GM10266 (cell line): ENCODE data around the gene AKAP13.

Experiments
- DNase-seq: peaks from one replicate; pipeline ENCODE4 v3.0.0; 2012; ENCODE audit errors: extremely low spot score
- TF ChIP-seq, protein P1 (sequence below): IDR thresholded peaks from 2 replicates; pipeline ENCODE4 v1.5.1; 2012; ENCODE audit warnings: mild to moderate bottlenecking, low read depth; ENCODE audit not compliant: control insufficient read depth, insufficient read depth; ENCODE audit errors: missing control alignments

Gene AKAP13

DNA sequence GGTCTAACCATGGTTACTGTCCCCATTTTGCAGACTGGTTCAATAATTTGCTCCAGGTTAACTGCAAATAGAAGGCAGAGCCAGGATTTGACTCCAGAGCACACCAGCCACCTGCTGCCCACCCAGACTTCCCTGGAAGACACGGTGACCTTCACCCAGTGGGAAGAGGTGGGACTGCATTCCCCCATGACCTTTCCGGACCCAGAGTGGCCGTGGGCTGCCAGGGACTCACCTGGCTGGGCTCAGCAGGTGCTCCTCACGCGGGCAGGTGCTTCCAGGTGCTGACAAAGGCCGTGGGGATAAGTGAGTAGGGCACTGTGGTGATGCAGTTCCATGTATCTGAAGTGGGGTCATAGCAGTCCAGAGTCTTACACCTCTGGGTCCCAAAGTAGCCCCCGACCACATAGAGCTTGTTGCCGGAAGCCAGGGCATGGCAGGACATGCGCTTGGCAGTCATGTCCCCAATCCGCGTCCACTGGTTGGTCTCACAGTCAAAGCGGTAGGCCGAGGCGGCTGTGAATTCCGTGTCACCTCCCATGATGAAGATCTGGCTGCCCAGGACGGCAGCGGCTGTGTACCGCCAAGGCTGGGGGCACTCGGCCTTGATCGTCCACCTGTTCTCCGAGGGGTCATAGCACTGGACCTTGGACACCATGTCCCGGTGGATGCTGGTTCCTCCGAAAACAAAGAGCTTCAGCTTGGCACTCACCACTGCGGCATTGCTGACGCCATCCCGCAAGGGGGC lies 387.6 kb downstream of the AKAP13 start:
- no peak for DNase-seq
- TF ChIP-seq, protein P1, sequence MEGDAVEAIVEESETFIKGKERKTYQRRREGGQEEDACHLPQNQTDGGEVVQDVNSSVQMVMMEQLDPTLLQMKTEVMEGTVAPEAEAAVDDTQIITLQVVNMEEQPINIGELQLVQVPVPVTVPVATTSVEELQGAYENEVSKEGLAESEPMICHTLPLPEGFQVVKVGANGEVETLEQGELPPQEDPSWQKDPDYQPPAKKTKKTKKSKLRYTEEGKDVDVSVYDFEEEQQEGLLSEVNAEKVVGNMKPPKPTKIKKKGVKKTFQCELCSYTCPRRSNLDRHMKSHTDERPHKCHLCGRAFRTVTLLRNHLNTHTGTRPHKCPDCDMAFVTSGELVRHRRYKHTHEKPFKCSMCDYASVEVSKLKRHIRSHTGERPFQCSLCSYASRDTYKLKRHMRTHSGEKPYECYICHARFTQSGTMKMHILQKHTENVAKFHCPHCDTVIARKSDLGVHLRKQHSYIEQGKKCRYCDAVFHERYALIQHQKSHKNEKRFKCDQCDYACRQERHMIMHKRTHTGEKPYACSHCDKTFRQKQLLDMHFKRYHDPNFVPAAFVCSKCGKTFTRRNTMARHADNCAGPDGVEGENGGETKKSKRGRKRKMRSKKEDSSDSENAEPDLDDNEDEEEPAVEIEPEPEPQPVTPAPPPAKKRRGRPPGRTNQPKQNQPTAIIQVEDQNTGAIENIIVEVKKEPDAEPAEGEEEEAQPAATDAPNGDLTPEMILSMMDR = no peak

DNA sequence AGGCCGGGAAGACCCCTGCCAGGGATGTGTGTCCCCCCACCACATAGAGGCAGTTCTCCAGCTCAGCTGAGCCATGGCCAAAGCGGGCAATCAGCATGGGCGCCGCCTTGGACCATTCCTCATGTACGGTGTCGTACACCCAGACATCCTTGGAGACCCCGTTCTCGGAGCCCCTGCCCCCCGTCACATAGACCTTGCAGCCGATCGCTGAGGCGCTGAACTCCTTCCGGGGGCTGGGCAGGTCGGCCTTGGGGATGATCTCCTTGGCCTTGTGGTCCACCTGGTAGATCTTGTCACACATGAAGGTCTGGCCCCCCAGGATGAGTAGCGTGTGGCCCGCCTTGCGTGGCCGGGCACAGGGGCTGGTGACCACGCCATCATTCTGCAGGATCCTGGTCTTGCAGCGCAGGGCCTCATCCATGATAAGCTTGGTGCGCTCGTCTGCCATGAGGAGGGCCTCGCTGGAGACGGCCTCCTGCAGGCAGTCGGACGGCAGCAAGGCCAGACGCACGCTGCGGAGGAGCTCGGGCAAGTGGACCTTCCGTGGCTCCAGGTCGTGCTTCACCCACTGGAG lies 388.3 kb downstream of the AKAP13 start:
- DNase-seq = no peak
- TF ChIP-seq, protein P1 = no peak

DNA sequence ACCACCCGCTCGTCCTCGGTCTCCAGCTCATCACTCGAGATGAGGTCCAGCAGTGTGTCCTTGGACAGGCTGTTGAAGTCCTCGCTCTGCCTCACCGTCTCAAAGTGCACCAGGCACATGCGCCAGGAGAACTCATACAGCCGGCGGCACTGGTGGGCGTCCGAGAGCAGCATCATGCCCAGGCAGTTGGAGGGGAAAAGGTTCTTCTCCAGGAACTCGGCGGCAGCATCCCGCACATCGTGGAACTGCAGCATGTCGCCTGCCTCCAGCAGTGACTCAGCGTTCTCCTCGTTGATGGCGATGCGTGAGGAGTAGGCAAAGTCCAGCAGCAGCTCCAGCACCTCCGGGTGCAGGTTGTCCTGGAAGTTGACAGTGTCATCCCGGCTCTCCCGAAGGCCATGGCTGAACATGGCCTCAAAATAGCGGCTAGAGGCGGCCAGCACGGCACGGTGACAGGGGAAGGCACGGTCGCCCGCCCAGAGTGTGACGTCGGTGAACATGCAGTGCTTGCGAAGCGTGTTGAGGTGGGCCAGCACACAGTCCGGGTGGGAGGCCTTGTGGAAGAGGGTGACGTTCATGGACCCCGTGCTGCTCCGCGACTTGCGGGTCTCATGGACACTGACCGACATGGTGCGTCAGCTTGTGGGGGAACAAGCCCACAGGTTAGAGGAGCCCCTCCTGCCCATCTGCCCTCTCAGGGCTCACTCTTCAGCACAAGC lies 388.9 kb downstream of the AKAP13 start:
- TF ChIP-seq, protein P1 = no peak

DNA sequence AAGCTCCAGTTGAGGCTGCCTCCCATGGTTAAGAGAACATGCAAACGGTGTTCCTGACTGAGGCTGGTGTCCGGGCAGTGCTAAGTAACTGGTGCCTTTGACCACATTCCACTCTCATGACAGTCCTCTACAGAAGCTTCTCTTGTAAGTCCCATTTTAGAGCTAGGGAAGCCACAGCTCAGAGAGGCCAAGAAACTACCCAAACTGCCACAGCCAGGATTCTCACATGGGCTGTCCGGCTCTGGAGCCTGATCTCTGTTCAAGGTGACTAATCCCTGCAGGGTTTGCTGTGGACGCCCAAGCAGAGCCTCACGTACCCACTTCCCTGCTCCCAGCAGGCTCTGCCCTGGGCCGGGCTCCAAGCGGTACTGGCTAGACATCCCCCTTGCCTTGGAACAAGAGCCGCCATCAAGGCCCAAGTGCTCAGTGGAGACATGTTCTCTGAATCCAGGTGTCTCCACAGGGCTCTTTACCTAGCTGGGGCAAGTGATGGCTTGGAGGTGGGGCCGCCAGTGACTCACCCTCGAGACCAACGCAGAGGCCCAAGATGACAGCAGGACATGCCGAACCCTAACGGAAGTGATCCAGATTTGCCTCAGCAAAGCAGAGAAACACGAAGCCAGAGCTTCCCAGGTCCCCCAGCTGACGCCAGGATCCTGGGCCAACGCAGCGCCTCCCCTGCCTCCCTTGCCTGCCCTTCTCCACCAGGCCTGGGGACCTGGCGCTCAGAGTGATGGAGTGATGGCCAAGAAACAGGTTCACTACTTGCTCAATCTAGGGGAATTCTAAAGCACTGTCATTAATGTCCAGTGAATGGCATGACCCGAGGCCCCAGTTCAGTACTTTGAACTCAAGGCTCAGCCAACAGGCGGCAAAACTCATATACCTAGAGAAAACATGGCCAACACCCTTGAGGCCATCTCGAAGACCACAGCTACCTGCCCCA lies 390.0 kb downstream of the AKAP13 start:
- TF ChIP-seq, protein P1 = no peak
- DNase-seq = no peak

More for the DNA sequence above, 388.9 kb downstream of the AKAP13 start:
- DNase-seq = no peak

DNA sequence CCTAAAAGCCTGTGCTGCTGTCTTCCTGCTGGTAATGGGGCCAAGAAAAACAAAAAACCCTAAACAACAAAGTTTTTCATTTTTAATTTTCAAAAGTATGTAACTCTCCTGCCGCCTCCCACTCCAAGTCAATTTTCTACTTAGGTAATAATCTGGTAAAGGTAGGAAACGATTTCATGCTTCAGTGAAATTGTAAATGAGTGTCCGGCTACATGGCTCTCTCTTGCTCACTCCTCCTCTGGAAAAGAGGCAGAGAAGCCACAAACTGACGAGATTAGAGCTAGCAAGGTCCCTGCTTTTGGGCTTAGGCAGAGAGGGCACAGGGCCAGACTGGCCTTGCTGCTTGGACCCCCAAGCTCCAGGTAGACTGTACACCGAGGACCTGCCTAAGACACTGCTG lies 390.9 kb downstream of the AKAP13 start:
- no peak for DNase-seq
- TF ChIP-seq, protein P1 = no peak

DNA sequence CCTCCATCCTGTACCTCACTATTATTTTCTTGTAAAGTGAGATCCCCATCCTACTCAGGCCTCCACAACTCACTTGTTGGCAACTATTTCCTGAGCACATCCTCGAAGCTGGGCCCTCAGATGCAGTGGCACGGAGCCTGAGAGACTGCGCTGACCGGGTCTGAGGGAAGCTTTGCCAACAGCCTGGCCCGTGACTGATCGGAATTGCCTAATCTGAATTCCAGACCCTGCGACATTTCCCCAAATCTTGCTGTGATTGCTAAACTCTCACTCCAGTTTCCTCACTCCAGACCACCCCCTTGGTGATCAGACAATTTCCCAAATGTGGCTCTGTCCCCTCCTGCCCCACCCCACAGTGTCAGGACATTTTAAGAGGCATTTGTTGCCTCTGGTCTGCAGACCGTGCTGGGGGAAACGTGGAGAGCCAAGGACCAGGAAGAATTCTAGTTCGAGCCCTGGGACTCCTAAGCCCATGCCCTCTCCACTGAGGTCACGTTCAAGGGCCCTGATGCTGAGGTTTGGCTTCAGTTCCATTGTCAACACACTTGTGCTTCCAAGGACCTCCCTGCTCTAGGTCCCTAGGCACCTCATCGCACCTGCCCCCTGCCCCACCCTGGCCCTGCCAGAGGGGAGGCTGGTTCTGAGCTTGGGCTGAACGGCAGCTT lies 391.5 kb downstream of the AKAP13 start:
- TF ChIP-seq, protein P1 = no peak
- DNase-seq = no peak
